Measurements from ENCODE around the gene MSI2.

DNA sequence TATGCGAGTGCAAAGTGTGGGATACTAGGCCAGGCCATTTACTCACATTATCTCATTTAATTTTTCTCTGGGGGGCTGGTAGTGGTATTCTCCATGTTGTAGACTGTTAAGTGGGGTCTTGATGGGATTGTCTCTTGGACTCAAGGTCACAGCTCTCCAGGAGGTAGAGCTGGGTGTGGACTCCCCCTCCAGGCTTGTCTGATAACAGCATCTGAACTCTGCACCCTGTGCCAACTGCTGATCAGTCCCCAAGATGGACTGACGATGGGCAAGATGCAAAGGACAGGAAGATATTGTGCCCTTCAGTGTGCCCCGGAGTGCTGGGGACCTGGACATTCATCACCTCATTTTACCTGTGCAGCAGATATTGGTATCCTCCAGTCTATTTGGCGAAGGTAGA, 147.8 kb downstream of the MSI2 start:
- TF ChIP-seq CTCF (IDR thresholded peaks at IDR 0.05) (no peak), EP300 (IDR thresholded peaks at IDR 0.05) (no peak)

All from sigmoid colon (tissue), 4 donors.